Bronchial epithelial cell (primary cell): ENCODE measurements around the gene ITM2B. TPM values are rescaled to one million over a fixed set of nuclear protein-coding genes. Genes with fewer than 3 reads are reported as not detected.
A peak's percentile ranks its signal among the peaks of the same experiment; 100 is the strongest.
"Not testable (repeated sequence)": the region's sequence is repeated elsewhere in the genome, so short reads cannot be mapped to it uniquely, and the experiment has no call there.

Source experiments
- DNase-seq: peaks from one replicate; pipeline ENCODE4 v3.0.0-alpha.2; 2010; ENCODE audit warnings: low read depth
- FAIRE-seq: peaks from 2 replicates; lab custom pipeline; 2011; peaks lifted over from hg19 to GRCh38; lab: Jason Lieb, UNC
- H3K27me3 ChIP-seq: 2 replicates; pipeline ENCODE4 v1.5.1; 2011; ENCODE audit warnings: low read length; ENCODE audit not compliant: control insufficient read depth, insufficient read depth
- H3K36me3 ChIP-seq: 2 replicates; pipeline ENCODE4 v1.5.1; 2011; ENCODE audit warnings: low read length; ENCODE audit not compliant: control insufficient read depth, insufficient read depth
- H3K4me3 ChIP-seq: 2 replicates; pipeline ENCODE4 v1.5.1; 2011; ENCODE audit warnings: mild to moderate bottlenecking, low read depth, low read length, control low read depth
- total RNA-seq: library from RNA; depleted of rRNA; stranded (reverse); fragments of >200 nt; gene quantifications from 2 replicates; pipeline ENCODE4 v1.2.1, GENCODE V29; 2014
- TF ChIP-seq, protein P1 (sequence below): IDR thresholded peaks from 2 replicates; pipeline ENCODE4 v1.5.1; 2011; ENCODE audit warnings: mild to moderate bottlenecking, moderate library complexity, low read length, control low read depth, inconsistent platforms; ENCODE audit not compliant: insufficient read depth, severe bottlenecking

The ITM2B gene
- total RNA-seq, 1 donor from 2014 or later: 57.4 TPM

DNA sequence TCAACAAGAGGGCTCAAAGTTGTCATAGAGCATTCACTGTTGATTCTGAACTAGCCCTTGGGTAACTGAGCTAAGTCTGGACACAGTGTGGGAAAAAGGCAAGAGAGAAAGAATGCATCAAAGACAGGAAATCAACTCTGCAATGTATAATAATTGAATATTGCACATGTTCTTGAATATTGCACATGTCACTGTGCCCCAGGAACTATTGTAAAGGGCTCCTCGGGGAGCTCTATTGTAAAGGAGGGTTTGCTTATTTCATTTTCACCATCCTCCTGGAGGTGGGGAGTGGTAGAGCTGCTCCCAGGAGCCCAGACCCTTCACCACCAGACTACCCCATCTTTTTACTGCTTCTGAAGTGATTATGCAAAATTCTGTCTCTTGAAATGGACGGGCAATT lies 44.4 kb upstream of the ITM2B start:
- Histone ChIP-seq H3K36me3 (no peaks in the 10 kb centered on the region), H3K4me3 (no peak overlapping the region), H3K27me3 (no peaks in the 10 kb centered on the region)
- FAIRE-seq (no peak), DNase-seq (no peak)
- TF ChIP-seq, protein P1, sequence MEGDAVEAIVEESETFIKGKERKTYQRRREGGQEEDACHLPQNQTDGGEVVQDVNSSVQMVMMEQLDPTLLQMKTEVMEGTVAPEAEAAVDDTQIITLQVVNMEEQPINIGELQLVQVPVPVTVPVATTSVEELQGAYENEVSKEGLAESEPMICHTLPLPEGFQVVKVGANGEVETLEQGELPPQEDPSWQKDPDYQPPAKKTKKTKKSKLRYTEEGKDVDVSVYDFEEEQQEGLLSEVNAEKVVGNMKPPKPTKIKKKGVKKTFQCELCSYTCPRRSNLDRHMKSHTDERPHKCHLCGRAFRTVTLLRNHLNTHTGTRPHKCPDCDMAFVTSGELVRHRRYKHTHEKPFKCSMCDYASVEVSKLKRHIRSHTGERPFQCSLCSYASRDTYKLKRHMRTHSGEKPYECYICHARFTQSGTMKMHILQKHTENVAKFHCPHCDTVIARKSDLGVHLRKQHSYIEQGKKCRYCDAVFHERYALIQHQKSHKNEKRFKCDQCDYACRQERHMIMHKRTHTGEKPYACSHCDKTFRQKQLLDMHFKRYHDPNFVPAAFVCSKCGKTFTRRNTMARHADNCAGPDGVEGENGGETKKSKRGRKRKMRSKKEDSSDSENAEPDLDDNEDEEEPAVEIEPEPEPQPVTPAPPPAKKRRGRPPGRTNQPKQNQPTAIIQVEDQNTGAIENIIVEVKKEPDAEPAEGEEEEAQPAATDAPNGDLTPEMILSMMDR: no peak

- Histone ChIP-seq H3K36me3 (no peaks in the 10 kb centered on the region), H3K27me3 (no peaks in the 10 kb centered on the region), H3K4me3 (no peak overlapping the region)
- FAIRE-seq (no peak), DNase-seq (no peak)
- TF ChIP-seq, protein P1: no peak
Measured at GRCh38 chr13:48189171-48189570, 43.8 kb upstream of the ITM2B start.

DNA sequence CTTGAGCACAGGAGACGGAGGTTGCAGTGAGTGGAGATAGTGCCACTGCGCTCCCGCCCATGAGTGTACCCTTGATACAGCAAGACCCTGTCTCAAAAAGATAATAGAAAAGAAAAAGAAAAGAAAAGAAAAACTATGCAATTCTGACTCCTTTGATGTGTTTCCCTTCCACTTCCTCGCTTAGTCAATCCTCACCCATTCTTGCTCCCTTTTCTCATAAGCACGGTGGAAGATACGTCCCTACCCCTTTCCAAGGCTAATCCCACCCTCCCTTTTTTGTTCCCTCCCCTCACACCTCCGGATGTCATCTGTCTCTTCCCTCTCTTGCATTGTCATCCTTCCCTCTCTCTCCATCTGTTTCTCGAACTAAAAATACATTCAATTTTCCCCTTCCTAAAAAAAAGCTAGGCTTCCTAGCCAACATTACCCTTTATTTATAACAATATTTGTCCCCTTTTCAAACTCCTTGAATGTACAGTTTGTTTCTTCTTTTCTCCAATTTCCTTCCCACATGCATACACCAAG lies 40.5 kb upstream of the ITM2B start:
- H3K4me3 ChIP-seq: no peak overlapping the region
- H3K36me3 ChIP-seq: no peaks in the 10 kb centered on the region
- FAIRE-seq: no peak
- H3K27me3 ChIP-seq: no peaks in the 10 kb centered on the region
- no peak for DNase-seq
- TF ChIP-seq, protein P1: no peak

DNA sequence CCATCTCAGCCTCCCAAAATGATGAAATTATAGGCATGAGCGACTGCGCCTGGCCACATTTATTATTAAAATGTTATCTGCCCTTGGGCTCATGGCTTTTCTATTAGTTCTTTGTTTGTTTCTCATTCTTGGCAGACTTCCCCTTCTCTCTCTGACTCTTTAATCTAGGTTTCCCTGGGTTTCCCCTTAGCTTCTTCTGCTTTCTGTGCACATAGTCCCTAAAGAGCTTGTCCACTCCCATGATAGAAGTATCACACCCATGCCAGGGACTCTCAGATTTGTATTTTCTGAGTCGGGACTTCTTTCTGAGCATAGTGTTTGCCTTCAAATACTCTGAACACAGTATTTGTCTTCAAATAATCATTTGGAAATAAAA lies 38.6 kb upstream of the ITM2B start:
- FAIRE-seq (no peak), DNase-seq (peak; percentile 46)
- Histone ChIP-seq H3K4me3 (no peak overlapping the region), H3K36me3 (no peaks in the 10 kb centered on the region), H3K27me3 (no peaks in the 10 kb centered on the region)
- TF ChIP-seq, protein P1: no peak

GRCh38 chr13:48199404-48199946 lies 33.5 kb upstream of the ITM2B start:
- H3K36me3 ChIP-seq: no peaks in the 10 kb centered on the region
- no peak for DNase-seq
- H3K27me3 ChIP-seq: no peaks in the 10 kb centered on the region
- TF ChIP-seq, protein P1: no peak
- H3K4me3 ChIP-seq: no peak overlapping the region
- FAIRE-seq: no peak

DNA sequence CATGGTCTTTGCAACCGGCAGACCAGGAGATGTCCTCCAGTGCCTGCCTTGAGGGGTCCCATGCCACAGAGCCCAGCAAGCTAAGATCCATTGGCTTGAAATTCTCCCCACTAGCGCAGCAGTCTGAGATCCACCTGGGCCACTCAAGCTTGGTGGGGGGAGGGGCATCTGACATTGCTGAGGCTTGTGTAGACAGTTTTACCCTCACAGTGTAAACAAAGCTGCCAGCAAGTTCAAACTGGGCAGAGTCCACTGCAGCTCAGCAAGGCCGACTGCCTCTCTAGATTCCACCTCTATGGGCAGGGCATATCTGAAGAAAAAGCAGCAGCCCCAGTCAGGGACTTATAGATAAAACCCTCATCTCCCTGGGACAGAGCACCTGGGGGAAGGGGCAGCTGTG lies 32.0 kb upstream of the ITM2B start:
- FAIRE-seq (no peak), DNase-seq (peak; percentile 18)
- TF ChIP-seq, protein P1: no peak
- H3K4me3 ChIP-seq: no peak overlapping the region
- no peaks in the 10 kb centered on the region for H3K36me3 ChIP-seq
- no peaks in the 10 kb centered on the region for H3K27me3 ChIP-seq

DNA sequence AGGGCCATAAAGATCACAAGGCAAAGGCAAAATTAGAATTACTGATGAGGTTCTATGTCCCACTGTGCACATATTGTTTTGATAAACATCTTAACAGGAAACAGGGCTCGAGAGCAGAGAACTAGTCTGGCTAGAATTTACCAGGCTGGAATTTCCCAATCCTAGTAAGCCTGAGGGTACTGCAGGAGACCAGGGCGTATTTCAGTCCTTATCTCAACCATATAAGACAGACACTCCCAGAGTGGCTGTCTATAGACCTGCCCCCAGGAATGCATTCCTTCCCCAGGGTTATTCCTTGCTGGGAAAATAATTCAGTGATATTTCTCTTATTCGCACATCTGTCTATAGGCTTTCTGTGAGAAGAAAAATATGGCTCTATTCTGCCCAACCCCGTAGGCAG lies 25.8 kb upstream of the ITM2B start:
- DNase-seq, H3K27me3 ChIP-seq, H3K36me3 ChIP-seq, FAIRE-seq, H3K4me3 ChIP-seq: not testable (repeated sequence)
